H1 (cell line): ENCODE measurements around the gene CC2D1B. TPM values are rescaled to one million over a fixed set of nuclear protein-coding genes. Genes with fewer than 3 reads are reported as not detected.

Source experiments
- GTF2F1 ChIP-seq: IDR thresholded peaks from 2 replicates; pipeline ENCODE4 v1.6.1; 2012; ENCODE audit warnings: low read depth, low read length, improper control_type of control experiment, borderline replicate concordance
- POU5F1 ChIP-seq: IDR thresholded peaks from 2 replicates; pipeline ENCODE4 v1.6.1; 2011; ENCODE audit warnings: low read depth, mild to moderate bottlenecking, low read length, moderate library complexity
- polyA plus RNA-seq, 7 experiments: library from polyadenylated mRNA; depleted of rRNA in 3 of 7; stranded (reverse) in 5 of 7; unstranded in 2 of 7; fragments of >200 nt in 5 of 7; fragments of 200-250 nt in 2 of 7; gene quantifications; 1 replicate in 5 of 7; 2 replicates in 1 of 7; 4 replicates in 1 of 7; pipeline versions ENCODE4 v1.2.1 to v1.2.3, GENCODE V29; 2011 to 2013; ENCODE audit warnings: missing spikeins in 2 of 7, mixed read lengths in 2 of 7
- total RNA-seq: library from RNA; stranded (reverse); fragmentation: NEBNext Ultra II Directional; extraction: Animal tissue kit (Norgen Biotek cat#: 25700); gene quantifications from 2 replicates; pipeline ENCODE4 v1.2.1, GENCODE V29; 2021

The CC2D1B gene
- total and polyA plus RNA-seq, 2 of the 8 experiments (the other 6 are each of a cell fraction or from before 2014, with no cell fraction given), result 7.4 to 13.1 TPM

- TF ChIP-seq POU5F1, result no peak
- TF ChIP-seq GTF2F1, result no peak
These were observed 797 bp downstream of the CC2D1B start (continued) for GRCh38 chr1:52365071-52365745.
